HUES48 (cell line): ENCODE results near the gene DNAJC12.

Experiments used
- H3K27ac ChIP-seq: one replicate; pipeline ENCODE4 v1.7.0; 2013; ENCODE audit warnings: low read depth, low read length, inconsistent platforms
- H3K27me3 ChIP-seq: 2 replicates; pipeline ENCODE4 v1.6.1; 2013; ENCODE audit warnings: mild to moderate bottlenecking, low read length; ENCODE audit not compliant: control insufficient read depth, insufficient read depth
- H3K36me3 ChIP-seq: 2 replicates; pipeline ENCODE4 v1.6.1; 2013; ENCODE audit warnings: low read length; ENCODE audit not compliant: control insufficient read depth, insufficient read depth
- H3K4me1 ChIP-seq: 2 replicates; pipeline ENCODE4 v1.6.1; 2013; ENCODE audit warnings: mild to moderate bottlenecking, low read length; ENCODE audit not compliant: control insufficient read depth, insufficient read depth
- H3K4me3 ChIP-seq: 2 replicates; pipeline ENCODE4 v1.5.1; 2013; ENCODE audit warnings: mild to moderate bottlenecking, low read depth, low read length
- H3K9ac ChIP-seq: 2 replicates; pipeline ENCODE4 v1.6.1; 2013; ENCODE audit warnings: mild to moderate bottlenecking, low read depth, low read length, moderate library complexity
- H3K9me3 ChIP-seq: 2 replicates; pipeline ENCODE4 v1.6.1; 2013; ENCODE audit warnings: low read length; ENCODE audit not compliant: control insufficient read depth, insufficient read depth

Gene DNAJC12

DNA sequence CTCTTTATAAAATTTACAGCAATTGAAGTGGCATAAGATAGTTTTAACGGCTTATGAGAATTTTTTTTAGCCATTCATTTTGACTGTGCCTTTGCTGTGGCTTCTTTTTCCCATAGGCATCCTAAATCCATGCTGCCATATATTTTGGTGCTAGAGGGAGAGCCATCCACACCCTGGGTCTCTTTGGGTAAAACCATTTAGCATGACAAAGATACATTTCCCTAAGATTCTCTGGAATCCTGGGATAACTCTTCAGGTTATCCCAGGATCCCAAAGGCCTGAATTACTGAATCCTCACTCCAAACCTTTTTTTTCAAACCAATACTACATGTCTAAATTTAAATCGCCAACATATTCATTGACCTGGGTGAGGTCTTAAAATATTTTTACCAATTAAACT is 28.9 kb downstream of the DNAJC12 start:
- Histone ChIP-seq H3K4me1 (peaks cover 20% of the 10 kb centered on the region), H3K9ac (no peak overlapping the region), H3K9me3 (no peaks in the 10 kb centered on the region), H3K27me3 (no peaks in the 10 kb centered on the region), H3K27ac (peak overlapping the region; percentile 31), H3K4me3 (no peak overlapping the region), H3K36me3 (no peaks in the 10 kb centered on the region)

DNA sequence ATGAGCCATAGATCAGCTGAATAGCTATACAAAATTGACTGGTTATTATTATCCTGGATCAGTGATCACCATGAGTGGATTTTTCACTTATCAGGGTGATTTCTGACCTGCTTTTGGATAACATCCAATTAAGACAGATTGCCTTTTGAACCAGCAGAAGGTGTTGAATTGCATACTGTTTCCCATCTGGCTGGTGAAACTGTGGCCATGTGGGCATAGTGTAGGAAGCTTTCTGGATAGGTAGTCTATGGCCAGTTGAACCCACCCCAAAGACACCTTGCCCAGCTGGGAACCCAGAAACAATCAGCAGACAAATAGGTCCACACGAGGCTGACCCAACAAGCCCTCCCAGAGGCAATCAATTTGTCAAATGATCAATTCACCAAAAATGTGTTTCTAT is 29.3 kb downstream of the DNAJC12 start:
- H3K36me3 ChIP-seq = no peaks in the 10 kb centered on the region
- no peaks in the 10 kb centered on the region for H3K9me3 ChIP-seq
- peaks cover 20% of the 10 kb centered on the region for H3K4me1 ChIP-seq
- no peak overlapping the region for H3K9ac ChIP-seq
- no peak overlapping the region for H3K27ac ChIP-seq
- H3K27me3 ChIP-seq = no peaks in the 10 kb centered on the region
- H3K4me3 ChIP-seq = no peak overlapping the region

DNA sequence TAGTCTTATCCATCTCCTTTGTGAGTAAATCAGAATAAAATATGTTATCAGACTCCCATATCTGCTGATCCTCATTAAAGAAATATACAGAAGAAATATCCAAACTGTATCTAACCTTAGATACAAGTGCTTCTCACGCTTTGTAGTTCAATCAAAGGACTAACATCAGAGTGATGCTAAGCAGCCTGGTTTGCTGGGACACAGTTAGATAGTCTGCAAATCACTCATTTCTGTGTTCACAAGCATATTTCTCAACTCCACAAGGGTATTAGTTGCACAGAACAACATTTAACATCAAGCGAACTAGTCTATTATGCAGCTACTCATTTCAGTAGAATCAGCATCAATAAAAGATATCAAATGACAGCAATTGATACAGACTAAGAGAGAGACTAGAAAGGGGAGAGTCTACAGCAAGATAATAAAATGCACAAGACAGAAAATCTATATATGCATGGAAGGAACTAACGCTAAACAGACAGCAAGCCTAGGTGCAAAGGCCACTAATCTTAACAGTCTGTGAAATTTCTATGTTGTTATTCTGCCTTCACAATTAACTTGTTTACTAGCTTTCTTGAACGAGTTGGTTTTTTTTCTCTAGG is 30.0 kb downstream of the DNAJC12 start:
- H3K4me3 ChIP-seq = no peak overlapping the region
- no peaks in the 10 kb centered on the region for H3K27me3 ChIP-seq

DNA sequence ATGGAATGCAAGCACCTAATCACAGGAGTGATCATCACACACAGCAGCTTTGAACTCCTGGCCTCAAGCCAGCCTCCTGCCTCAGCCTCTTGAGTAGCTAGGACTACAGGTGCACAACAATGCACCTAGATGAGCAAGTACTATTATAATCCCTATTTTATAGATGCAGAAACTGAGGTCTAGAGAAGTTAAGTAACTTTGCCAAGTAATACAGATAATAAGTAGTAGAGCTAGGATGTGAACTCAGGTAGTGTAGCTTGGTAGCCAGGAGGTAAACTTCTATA is 33.7 kb downstream of the DNAJC12 start:
- Histone ChIP-seq H3K27ac (no peak overlapping the region), H3K9me3 (no peaks in the 10 kb centered on the region), H3K27me3 (no peaks in the 10 kb centered on the region), H3K36me3 (no peaks in the 10 kb centered on the region), H3K4me1 (peaks cover 20% of the 10 kb centered on the region), H3K4me3 (no peak overlapping the region), H3K9ac (no peak overlapping the region)

More for the DNA sequence above, 30.0 kb downstream of the DNAJC12 start:
- Histone ChIP-seq H3K4me1 (peaks cover 20% of the 10 kb centered on the region), H3K36me3 (no peaks in the 10 kb centered on the region), H3K9me3 (no peaks in the 10 kb centered on the region), H3K9ac (no peak overlapping the region), H3K27ac (no peak overlapping the region)

DNA sequence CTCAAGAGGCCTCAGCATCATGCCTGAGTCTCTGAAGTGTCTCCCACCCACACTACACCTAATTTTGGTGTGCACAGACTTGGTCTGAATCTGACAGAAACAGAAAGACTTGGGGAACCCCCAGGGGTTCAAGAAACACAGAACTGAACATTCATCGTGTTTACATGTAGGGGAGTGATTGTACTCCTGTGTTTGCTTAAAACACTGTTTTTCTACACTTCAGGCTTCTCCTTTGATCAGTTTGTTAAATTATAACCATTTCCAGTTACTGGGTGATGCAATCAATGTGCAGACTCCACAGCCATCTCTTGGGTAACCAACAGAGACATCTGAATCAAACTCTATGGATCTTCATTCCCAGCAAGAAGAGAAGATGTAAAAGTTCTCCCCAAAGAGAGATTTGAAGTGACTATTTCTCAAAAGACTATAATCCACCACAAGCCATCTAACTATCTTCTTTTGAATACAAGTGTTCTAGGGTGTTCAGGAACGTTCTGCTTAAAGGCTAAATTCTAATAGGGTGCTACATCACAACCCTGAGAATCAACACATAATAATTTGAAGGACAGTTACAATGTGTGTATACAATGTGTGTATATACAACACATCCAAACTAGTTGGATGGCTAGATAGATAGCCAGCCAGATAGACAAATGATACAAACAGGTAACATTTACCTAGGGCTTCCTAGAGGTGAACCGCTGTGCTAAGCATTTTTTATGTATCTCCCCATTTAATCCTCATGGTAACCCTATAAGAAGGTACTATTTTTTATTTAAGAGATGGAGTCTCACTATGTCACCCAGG is 34.2 kb downstream of the DNAJC12 start:
- no peak overlapping the region for H3K27ac ChIP-seq
- H3K27me3 ChIP-seq = no peaks in the 10 kb centered on the region
- H3K9me3 ChIP-seq = no peaks in the 10 kb centered on the region
- H3K4me1 ChIP-seq = peaks cover 18% of the 10 kb centered on the region
- H3K9ac ChIP-seq = no peak overlapping the region
- H3K4me3 ChIP-seq = no peak overlapping the region
- H3K36me3 ChIP-seq = no peaks in the 10 kb centered on the region

DNA sequence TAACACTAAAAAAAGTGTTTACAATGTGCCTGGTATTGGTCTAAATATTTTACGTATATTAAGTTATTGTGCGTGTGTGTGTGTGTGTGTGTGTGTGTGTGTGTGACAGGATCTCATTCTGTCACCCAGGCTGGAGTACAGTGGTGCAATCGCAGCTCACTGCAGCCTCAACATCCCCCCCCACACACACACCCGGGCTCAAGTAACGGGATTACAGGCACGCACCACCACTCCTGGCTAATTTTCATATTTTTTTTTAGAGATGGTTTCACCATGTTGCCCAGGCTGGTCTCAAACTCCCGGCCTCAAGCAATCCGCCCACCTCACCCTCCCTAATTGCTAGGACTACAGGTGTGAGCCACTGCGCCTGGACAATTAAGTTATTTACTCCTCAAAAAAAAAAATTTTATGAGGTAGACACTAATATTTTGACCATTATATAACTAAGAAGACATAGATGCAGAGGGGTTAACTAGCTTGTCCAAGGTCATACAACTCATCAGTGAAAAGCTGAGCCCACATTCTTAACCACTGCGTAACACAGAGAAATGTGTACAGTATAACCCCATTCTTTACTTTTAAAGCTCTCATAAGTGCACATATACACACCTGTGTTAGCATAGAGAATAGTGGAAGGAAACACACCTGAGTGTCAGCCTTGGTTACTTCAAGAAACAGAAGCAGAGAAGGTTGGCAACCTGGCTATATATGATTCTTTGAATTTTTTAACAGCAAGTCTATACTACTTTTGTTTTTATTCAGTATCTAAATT is 35.0 kb downstream of the DNAJC12 start:
- H3K4me3 ChIP-seq = no peak overlapping the region
- no peaks in the 10 kb centered on the region for H3K9me3 ChIP-seq
- no peaks in the 10 kb centered on the region for H3K27me3 ChIP-seq
- H3K9ac ChIP-seq = no peak overlapping the region
- peaks cover 10% of the 10 kb centered on the region for H3K4me1 ChIP-seq
- no peaks in the 10 kb centered on the region for H3K36me3 ChIP-seq
- H3K27ac ChIP-seq = no peak overlapping the region

DNA sequence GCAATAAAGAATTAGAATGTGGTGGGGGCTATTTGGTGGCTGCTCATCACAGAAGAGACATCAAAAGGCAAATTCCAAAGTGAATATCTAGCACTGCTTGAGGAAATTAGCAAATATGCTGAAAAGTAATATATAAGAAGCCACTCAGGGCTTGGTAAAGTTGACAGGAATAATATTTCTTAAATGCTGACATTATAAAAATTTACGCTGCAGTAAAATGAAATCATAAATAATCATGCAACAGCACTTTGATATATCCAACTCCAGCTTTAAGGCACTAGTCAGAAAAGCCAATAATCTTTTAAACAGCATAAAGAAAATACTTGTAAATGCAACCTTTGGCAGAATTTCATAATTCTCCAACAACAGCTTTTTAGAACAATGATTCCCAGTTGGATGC is 36.9 kb downstream of the DNAJC12 start:
- no peak overlapping the region for H3K9ac ChIP-seq

DNA sequence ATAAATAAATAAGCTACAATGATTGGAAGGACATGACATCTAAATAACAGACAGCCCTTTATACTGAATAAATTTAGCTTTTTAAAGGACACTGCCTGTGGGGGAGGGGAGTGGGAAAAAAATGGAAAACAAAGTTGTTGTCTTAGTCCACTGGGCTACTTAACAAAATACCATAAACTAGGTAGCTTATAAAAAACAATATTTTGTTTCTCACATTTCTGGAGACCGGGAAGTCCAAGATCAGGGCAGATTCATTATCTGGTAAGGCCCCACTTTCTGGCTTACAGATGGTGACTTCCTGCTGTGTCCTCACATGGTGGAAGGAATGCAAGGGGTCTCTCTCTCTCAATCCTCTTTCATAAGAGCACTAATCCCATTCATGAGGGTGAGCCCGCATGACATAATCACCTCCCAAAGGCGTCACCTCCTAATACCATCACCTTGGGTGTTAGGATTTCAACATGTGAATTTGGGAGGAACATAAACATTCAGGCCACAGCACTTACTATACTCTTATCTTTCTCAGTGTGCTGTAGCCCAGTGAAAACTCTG is 43.0 kb downstream of the DNAJC12 start:
- no peaks in the 10 kb centered on the region for H3K9me3 ChIP-seq
- H3K4me1 ChIP-seq = peaks cover 25% of the 10 kb centered on the region
- no peak overlapping the region; the same call in 1 of the 2 replicates for H3K4me3 ChIP-seq
- H3K9ac ChIP-seq = no peak overlapping the region
- H3K27ac ChIP-seq = peak overlapping the region; percentile 51
- H3K27me3 ChIP-seq = no peaks in the 10 kb centered on the region
- no peaks in the 10 kb centered on the region for H3K36me3 ChIP-seq

More for the DNA sequence above, 36.9 kb downstream of the DNAJC12 start:
- Histone ChIP-seq H3K4me1 (no peaks in the 10 kb centered on the region), H3K4me3 (no peak overlapping the region), H3K27ac (no peak overlapping the region), H3K36me3 (no peaks in the 10 kb centered on the region), H3K27me3 (no peaks in the 10 kb centered on the region), H3K9me3 (no peaks in the 10 kb centered on the region)

DNA sequence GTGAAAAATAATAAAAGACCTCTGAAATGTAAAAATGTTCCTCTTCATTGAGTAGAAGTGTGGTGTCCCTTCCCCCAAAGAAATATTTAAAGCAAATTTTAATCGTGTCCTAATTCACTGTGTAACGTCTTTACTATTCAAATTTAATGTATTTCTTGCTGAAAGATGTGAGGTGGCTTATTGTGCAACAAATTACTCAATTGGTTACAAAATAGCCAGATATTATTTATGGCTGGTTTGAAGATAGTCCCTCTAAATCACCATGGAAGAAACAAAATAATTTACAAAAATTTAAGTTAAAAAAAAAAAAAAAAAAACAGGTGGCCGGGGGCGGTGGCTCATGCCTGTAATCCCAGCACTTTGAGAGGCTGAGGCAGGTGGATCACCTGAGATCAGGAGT is 43.7 kb downstream of the DNAJC12 start:
- no peaks in the 10 kb centered on the region for H3K9me3 ChIP-seq
- peaks cover 29% of the 10 kb centered on the region for H3K4me1 ChIP-seq
- no peak overlapping the region for H3K9ac ChIP-seq
- H3K27ac ChIP-seq = no peak overlapping the region
- H3K4me3 ChIP-seq = no peak overlapping the region
- H3K27me3 ChIP-seq = no peaks in the 10 kb centered on the region
- H3K36me3 ChIP-seq = no peaks in the 10 kb centered on the region

DNA sequence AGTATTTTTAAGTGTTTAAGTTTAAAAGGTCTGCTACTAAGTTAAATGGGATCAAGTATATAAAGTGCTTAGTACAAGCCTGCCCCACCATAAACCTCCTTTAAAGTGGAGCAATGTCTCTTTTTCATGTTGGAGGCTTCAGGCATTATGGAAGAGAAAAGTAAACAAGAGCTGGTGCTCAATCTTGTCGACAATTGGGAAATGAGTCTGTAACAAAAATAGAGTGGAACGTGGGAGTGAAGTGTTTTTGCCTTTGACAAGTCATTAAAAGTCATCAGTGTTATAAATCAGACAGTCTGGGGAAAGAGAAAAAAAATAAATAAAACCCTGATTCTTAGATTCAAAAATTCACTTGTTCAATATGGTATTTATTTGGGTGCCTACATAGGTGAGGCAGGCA is 44.7 kb downstream of the DNAJC12 start:
- Histone ChIP-seq H3K9ac (no peak overlapping the region), H3K27ac (no peak overlapping the region), H3K36me3 (no peaks in the 10 kb centered on the region), H3K9me3 (no peaks in the 10 kb centered on the region), H3K4me1 (peaks cover 29% of the 10 kb centered on the region), H3K4me3 (no peak overlapping the region), H3K27me3 (no peaks in the 10 kb centered on the region)

DNA sequence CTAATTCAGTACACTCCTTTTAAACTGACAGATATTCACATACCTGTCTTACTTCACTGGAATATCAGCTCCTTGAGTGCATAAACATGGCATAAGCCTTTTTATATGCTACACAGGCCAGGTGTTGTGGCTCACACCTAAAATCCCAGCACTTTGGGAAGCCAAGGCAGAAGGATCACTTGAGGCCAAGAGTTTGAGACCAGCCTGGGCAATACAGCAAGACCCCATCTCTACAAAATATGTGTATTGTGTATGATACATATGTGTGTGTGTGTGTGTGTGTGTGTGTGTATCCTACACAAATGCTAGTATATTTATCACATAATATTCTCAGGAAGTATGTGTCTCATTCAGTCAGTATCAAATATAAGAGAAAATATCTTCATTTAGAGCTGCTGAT is 45.3 kb downstream of the DNAJC12 start:
- peaks cover 29% of the 10 kb centered on the region for H3K4me1 ChIP-seq
- H3K27me3 ChIP-seq = no peaks in the 10 kb centered on the region
- H3K9ac ChIP-seq = no peak overlapping the region
- H3K27ac ChIP-seq = no peak overlapping the region
- H3K36me3 ChIP-seq = no peaks in the 10 kb centered on the region
- no peak overlapping the region for H3K4me3 ChIP-seq
- H3K9me3 ChIP-seq = no peaks in the 10 kb centered on the region
